ENCODE data around the gene CALCOCO1.

DNA sequence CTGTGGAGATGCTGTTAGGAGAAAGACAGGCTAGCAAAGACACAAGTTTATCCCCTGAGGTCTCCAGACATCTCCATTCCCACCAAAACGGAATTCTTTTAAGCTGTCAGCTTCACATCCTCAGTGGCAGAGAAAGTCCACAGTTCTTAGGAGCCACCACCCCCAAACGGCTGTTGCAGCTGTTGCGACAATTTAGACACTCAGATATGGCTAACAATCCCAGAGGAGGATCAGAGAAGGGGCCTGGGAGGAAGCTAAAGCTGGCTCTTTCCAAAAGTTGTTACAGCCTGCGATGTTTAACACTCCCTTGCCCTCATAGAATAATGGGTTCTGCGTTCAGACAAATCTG, 49.5 kb downstream of the CALCOCO1 start:
- TF ChIP-seq GATA2 (IDR thresholded peaks at IDR 0.05; ENCODE audit: low read depth, low read length), result no peak
- TF ChIP-seq GATA3 (IDR thresholded peaks at IDR 0.05; ENCODE audit: low read depth, low read length), result no peak
